Endothelial cell of umbilical vein (primary cell): ENCODE results near the gene VWA8. TPM values are rescaled to one million over a fixed set of nuclear protein-coding genes. Genes with fewer than 3 reads are reported as not detected.

ENCODE experiments used
- BruUV-seq: library from RNA; stranded (reverse); fragments of 400-500 nt; replicated peaks from 2 replicates; lab custom pipeline; 2021; lab: Mats Ljungman, UMichigan
- CTCF ChIA-PET: fragments of 300-600, 350-600 bp; sonication (Branson Sonifier 250); formaldehyde crosslinking; loops from one replicate; lab custom pipeline; 2021; ENCODE audit warnings: antibody characterized with exemption, inconsistent platforms; lab: Charles Lee
- POLR2A ChIA-PET: fragments of 300-600, 350-600 bp; sonication (Branson Sonifier 250); formaldehyde crosslinking; loops from one replicate; lab custom pipeline; 2021; ENCODE audit warnings: antibody characterized with exemption, inconsistent platforms; lab: Charles Lee
- DNase-seq: peaks from one replicate; pipeline ENCODE4 v3.0.0-alpha.2; 2011; ENCODE audit warnings: low read depth, low spot score
- FAIRE-seq: peaks from 2 replicates; lab custom pipeline; 2011; peaks lifted over from hg19 to GRCh38; lab: Jason Lieb, UNC
- H2AFZ ChIP-seq: 2 replicates; pipeline ENCODE4 v1.6.0; 2012; ENCODE audit warnings: low read depth, low read length, control low read depth, inconsistent platforms
- H3K27ac ChIP-seq: 2 replicates; pipeline ENCODE4 v1.5.1; 2011; ENCODE audit warnings: low read depth, mild to moderate bottlenecking, control low read depth, low read length, moderate library complexity; ENCODE audit not compliant: insufficient read depth
- H3K27me3 ChIP-seq, 2 experiments: 2 replicates each; pipeline versions ENCODE4 v1.6.0 to v1.6.1; 2011; ENCODE audit warnings: low read length in 2 of 2, mixed read lengths in 1 of 2; ENCODE audit not compliant: control insufficient read depth in 2 of 2, insufficient read depth in 2 of 2
- H3K36me3 ChIP-seq, 2 experiments: 2 replicates in 1 of 2; 3 replicates in 1 of 2; pipeline ENCODE4 v1.5.1; 2011; ENCODE audit warnings: low read length in 2 of 2, mild to moderate bottlenecking in 1 of 2, moderate library complexity in 1 of 2; ENCODE audit not compliant: control insufficient read depth in 2 of 2, insufficient read depth in 2 of 2; ENCODE audit errors: extremely low read depth in 1 of 2
- H3K4me1 ChIP-seq: 3 replicates; pipeline ENCODE4 v1.5.1; 2011; ENCODE audit warnings: mild to moderate bottlenecking, low read length; ENCODE audit not compliant: control insufficient read depth, insufficient read depth; ENCODE audit errors: extremely low read depth
- H3K4me2 ChIP-seq: 2 replicates; pipeline ENCODE4 v1.6.1; 2011; ENCODE audit warnings: low read length, control low read depth, mixed read lengths; ENCODE audit not compliant: insufficient read depth
- H3K4me3 ChIP-seq, 3 experiments: fragments of 200-600 bp in 1 of 3; sonication (generic), shearing (Covaris generic) in 1 of 3; replicated peaks in 1 of 3; 2 replicates each; pipeline ENCODE4 v1.5.1; 2011 to 2016; ENCODE audit warnings: control low read depth in 3 of 3, low read length in 3 of 3, mild to moderate bottlenecking in 2 of 3, inconsistent platforms in 1 of 3, low read depth in 1 of 3, moderate library complexity in 1 of 3; ENCODE audit not compliant: insufficient read depth in 1 of 3
- H3K79me2 ChIP-seq: 2 replicates; pipeline ENCODE4 v1.6.0; 2012; ENCODE audit warnings: low read length, inconsistent platforms; ENCODE audit not compliant: control insufficient read depth, insufficient read depth
- H3K9ac ChIP-seq: replicated peaks from 2 replicates; pipeline ENCODE3; 2011; ENCODE audit warnings: low read length, control low read depth; ENCODE audit not compliant: insufficient read depth; ENCODE audit errors: extremely low read depth
- H3K9me1 ChIP-seq: replicated peaks from 3 replicates; pipeline ENCODE4 v1.6.0; 2011; ENCODE audit warnings: mild to moderate bottlenecking, low read length; ENCODE audit not compliant: control insufficient read depth, insufficient read depth; ENCODE audit errors: extremely low read depth
- H3K9me3 ChIP-seq: replicated peaks from 2 replicates; pipeline ENCODE4 v1.5.1; 2012; ENCODE audit warnings: low read length, inconsistent platforms; ENCODE audit not compliant: control insufficient read depth, insufficient read depth
- H4K20me1 ChIP-seq: replicated peaks from 2 replicates; pipeline ENCODE3; 2011; ENCODE audit warnings: mild to moderate bottlenecking, low read length; ENCODE audit not compliant: control insufficient read depth, insufficient read depth; ENCODE audit errors: extremely low read depth
- CTCF ChIP-seq, 2 donors: IDR thresholded peaks; 1 replicate in 1 of 2; 2 replicates in 1 of 2; pipeline ENCODE4 v1.5.1; 2011; ENCODE audit warnings: low read length in 2 of 2, mild to moderate bottlenecking in 2 of 2, moderate library complexity in 2 of 2, control low read depth in 1 of 2, inconsistent platforms in 1 of 2, low read depth in 1 of 2; ENCODE audit not compliant: insufficient read depth in 1 of 2; ENCODE audit errors: extremely low read depth in 1 of 2
- EZH2 ChIP-seq: IDR thresholded peaks from 2 replicates; pipeline ENCODE4 v1.6.1; 2012; ENCODE audit warnings: borderline replicate concordance, low read depth, mild to moderate bottlenecking, moderate library complexity, low read length, inconsistent platforms; ENCODE audit not compliant: severe bottlenecking
- FOS ChIP-seq: IDR thresholded peaks from 2 replicates; pipeline ENCODE4 v1.6.1; 2011; ENCODE audit warnings: mild to moderate bottlenecking, low read length, moderate library complexity, borderline replicate concordance; ENCODE audit not compliant: insufficient read depth
- GATA2 ChIP-seq: IDR thresholded peaks from 2 replicates; pipeline ENCODE4 v1.7.0; 2011; ENCODE audit warnings: low read depth, mild to moderate bottlenecking, moderate library complexity, mixed read lengths, low read length; ENCODE audit not compliant: insufficient read length, insufficient read depth
- JUN ChIP-seq: IDR thresholded peaks from 2 replicates; pipeline ENCODE4 v1.6.1; 2011; ENCODE audit warnings: borderline replicate concordance, low read depth; ENCODE audit not compliant: insufficient read length, insufficient read depth
- MAX ChIP-seq: IDR thresholded peaks from 2 replicates; pipeline ENCODE4 v1.6.1; 2011; ENCODE audit not compliant: insufficient read depth, insufficient read length
- MYC ChIP-seq: IDR thresholded peaks from one replicate; pipeline ENCODE4 v1.6.1; 2011; ENCODE audit warnings: mild to moderate bottlenecking, low read depth, low read length
- POLR2A ChIP-seq: IDR thresholded peaks from 2 replicates; pipeline ENCODE4 v1.6.1; 2012; ENCODE audit warnings: low read depth, mild to moderate bottlenecking, control low read depth, low read length
- POLR2AphosphoS5 ChIP-seq: IDR thresholded peaks from 2 replicates; pipeline ENCODE4 v1.6.1; 2012; ENCODE audit warnings: low read depth, mild to moderate bottlenecking, control low read depth, low read length, moderate library complexity; ENCODE audit not compliant: insufficient read depth
- dilution Hi-C: fragments of 300-500 bp; cut with MboI; formaldehyde crosslinking; loops from one replicate; pipeline ENCODE4 v1.15.0; 2019; ENCODE audit warnings: low sequenced_read_pairs; ENCODE audit not compliant: extremely low pct_ligation_motif_present
- intact Hi-C: fragments of 100-400 bp; cut with micrococcal nuclease; formaldehyde crosslinking; loops from one replicate; pipeline ENCODE4 v1.10.0; 2022
- polyA plus RNA-seq, 4 experiments: library from polyadenylated mRNA; depleted of rRNA in 3 of 4; stranded (reverse) in 3 of 4; unstranded in 1 of 4; fragments of >200 nt; gene quantifications; 2 replicates each; pipeline versions ENCODE4 v1.2.1 to v1.2.3, GENCODE V29; 2011 to 2012; ENCODE audit warnings: missing spikeins in 1 of 4
- total RNA-seq: library from RNA; stranded (reverse); gene quantifications from 2 replicates; pipeline ENCODE4 v1.2.3, GENCODE V29; 2021

VWA8 gene
- total and polyA plus RNA-seq, 2 donors (not counting 3 experiments of a cell fraction or from before 2014, with no cell fraction given): 2.9 to 11.3 TPM

GRCh38 chr13:41767801-41768200 is 193.1 kb downstream of the VWA8 start:
- Histone ChIP-seq H3K4me2 (no peak overlapping the region), H3K27ac (no peak overlapping the region), H2AFZ (no peak overlapping the region), H4K20me1 (no peaks in the 10 kb centered on the region), H3K9me3 (no peaks in the 10 kb centered on the region), H3K9me1 (no peaks in the 10 kb centered on the region), H3K4me3 (no peak overlapping the region), H3K4me1 (peaks cover 8% of the 10 kb centered on the region), H3K79me2 (no peaks in the 10 kb centered on the region), H3K36me3 (no peaks in the 10 kb centered on the region), H3K9ac (no peak overlapping the region), H3K27me3 (no peaks in the 10 kb centered on the region)
- intact Hi-C loops: no loop called here
- FAIRE-seq: no peak
- BruUV-seq: no TSS peak
- peak; percentile 72 for DNase-seq
- dilution Hi-C loops: no loop called here
- CTCF ChIA-PET: no interaction called here
- POLR2A ChIA-PET: interaction anchor here (0.6 kb wide), 1 partner anchor 49 kb away, joined by 3 read pairs; no protein-coding TSS in a partner anchor
- TF ChIP-seq JUN (no peak), POLR2A (no peak), MYC (no peak), FOS (no peak), MAX (no peak), POLR2AphosphoS5 (no peak), EZH2 (no peak), GATA2 (no peak), CTCF (IDR thresholded peaks at IDR 0.05; ENCODE audit: extremely low read depth in 1 of 2, insufficient read depth in 1 of 2, low read depth in 1 of 2, low read length in 2 of 2) (no peak)
